GM10266 (cell line): Measurements from ENCODE around the gene SCAMP1.
A peak's percentile ranks its signal among the peaks of the same experiment; 100 is the strongest.

ENCODE experiments used
- DNase-seq: peaks from one replicate; pipeline ENCODE4 v3.0.0; 2012; ENCODE audit errors: extremely low spot score
- CTCF ChIP-seq: IDR thresholded peaks from 2 replicates; pipeline ENCODE4 v1.5.1; 2012; ENCODE audit warnings: mild to moderate bottlenecking, low read depth; ENCODE audit not compliant: control insufficient read depth, insufficient read depth; ENCODE audit errors: missing control alignments

Gene SCAMP1

GRCh38 chr5:78359831-78360673 lies at the start of gene SCAMP1:
SCAMP1 (plus strand) TSS chr5:78360617; CDS start chr5:78360672, 55 bp downstream.
- peak; percentile 91 for DNase-seq
- peak; percentile 41 for TF ChIP-seq CTCF

GRCh38 chr5:78317515-78317914 lies 42.9 kb upstream of the SCAMP1 start:
- DNase-seq = no peak
- no peak for TF ChIP-seq CTCF

- no peak for TF ChIP-seq CTCF
- no peak for DNase-seq
Measured at GRCh38 chr5:78318337-78318736, 42.1 kb upstream of the SCAMP1 start.

GRCh38 chr5:78320401-78320800 lies 40.0 kb upstream of the SCAMP1 start:
- DNase-seq = peak; percentile 13

GRCh38 chr5:78323241-78323640 lies 37.2 kb upstream of the SCAMP1 start:
- DNase-seq = no peak
- TF ChIP-seq CTCF = no peak

More at GRCh38 chr5:78320401-78320800, 40.0 kb upstream of the SCAMP1 start:
- TF ChIP-seq CTCF = peak; percentile 40

- DNase-seq = no peak
- TF ChIP-seq CTCF = no peak
Measured at GRCh38 chr5:78326930-78327329, 33.5 kb upstream of the SCAMP1 start.
